ENCODE measurements around the gene POFUT2.

- no peak for TF ChIP-seq CTCF (conservative IDR thresholded peaks at IDR 0.05; ENCODE audit: low read depth, low read length)
- no peak for TF ChIP-seq EZH2 (IDR thresholded peaks at IDR 0.05; ENCODE audit: borderline replicate concordance, low read depth, low read length, poor library complexity, severe bottlenecking)
These were observed 68.2 kb downstream of the POFUT2 start for GRCh38 chr21:45219517-45219916.
